ENCODE data around the gene PDE10A.
"Not testable (repeated sequence)": the region's sequence is repeated elsewhere in the genome, so short reads cannot be mapped to it uniquely, and the experiment has no call there.

The PDE10A gene

GRCh38 chr6:165487347-165487746, 175.7 kb downstream of the PDE10A start:
- Histone ChIP-seq H3K4me1 (ENCODE audit: control insufficient read depth, insufficient read depth, low read length) (no peaks in the 10 kb centered on the region), H3K9ac (ENCODE audit: low read length) (no peak overlapping the region), H3K9me3 (ENCODE audit: control insufficient read depth, low read length) (no peaks in the 10 kb centered on the region), H3K36me3 (ENCODE audit: control insufficient read depth, insufficient read depth, low read length) (no peaks in the 10 kb centered on the region), H3K27me3 (ENCODE audit: control insufficient read depth, insufficient read depth, low read length) (no peaks in the 10 kb centered on the region), H3K4me3 (ENCODE audit: low read length) (no peak overlapping the region)

GRCh38 chr6:165486183-165487137, 176.6 kb downstream of the PDE10A start:
- H3K4me3 ChIP-seq (ENCODE audit: low read length), result no peak overlapping the region

GRCh38 chr6:165484178-165484889, 178.7 kb downstream of the PDE10A start:
- H3K27me3 ChIP-seq (ENCODE audit: control insufficient read depth, insufficient read depth, low read length), result no peaks in the 10 kb centered on the region
- H3K4me1 ChIP-seq (ENCODE audit: control insufficient read depth, insufficient read depth, low read length), result no peaks in the 10 kb centered on the region
- H3K9me3 ChIP-seq (ENCODE audit: control insufficient read depth, low read length), result no peaks in the 10 kb centered on the region
- H3K4me3 ChIP-seq (ENCODE audit: low read length), result no peak overlapping the region
- H3K36me3 ChIP-seq (ENCODE audit: control insufficient read depth, insufficient read depth, low read length), result no peaks in the 10 kb centered on the region
- no peak overlapping the region for H3K9ac ChIP-seq (ENCODE audit: low read length)

More at GRCh38 chr6:165486183-165487137, 176.6 kb downstream of the PDE10A start:
- Histone ChIP-seq H3K36me3 (ENCODE audit: control insufficient read depth, insufficient read depth, low read length) (no peaks in the 10 kb centered on the region), H3K27me3 (ENCODE audit: control insufficient read depth, insufficient read depth, low read length) (no peaks in the 10 kb centered on the region), H3K9me3 (ENCODE audit: control insufficient read depth, low read length) (no peaks in the 10 kb centered on the region), H3K9ac (ENCODE audit: low read length) (no peak overlapping the region), H3K4me1 (ENCODE audit: control insufficient read depth, insufficient read depth, low read length) (no peaks in the 10 kb centered on the region)

GRCh38 chr6:165481921-165482320, 181.1 kb downstream of the PDE10A start:
- Histone ChIP-seq H3K4me1 (ENCODE audit: control insufficient read depth, insufficient read depth, low read length) (no peaks in the 10 kb centered on the region), H3K27me3 (ENCODE audit: control insufficient read depth, insufficient read depth, low read length) (no peaks in the 10 kb centered on the region), H3K9me3 (ENCODE audit: control insufficient read depth, low read length) (no peaks in the 10 kb centered on the region)

GRCh38 chr6:165480916-165481315, 182.1 kb downstream of the PDE10A start:
- H3K9ac ChIP-seq (ENCODE audit: low read length), result no peak overlapping the region
- H3K4me1 ChIP-seq (ENCODE audit: control insufficient read depth, insufficient read depth, low read length), result no peaks in the 10 kb centered on the region
- no peaks in the 10 kb centered on the region for H3K9me3 ChIP-seq (ENCODE audit: control insufficient read depth, low read length)
- H3K36me3 ChIP-seq (ENCODE audit: control insufficient read depth, insufficient read depth, low read length), result no peaks in the 10 kb centered on the region
- no peak overlapping the region for H3K4me3 ChIP-seq (ENCODE audit: low read length)
- H3K27me3 ChIP-seq (ENCODE audit: control insufficient read depth, insufficient read depth, low read length), result no peaks in the 10 kb centered on the region

More at GRCh38 chr6:165481921-165482320, 181.1 kb downstream of the PDE10A start:
- Histone ChIP-seq H3K4me3 (ENCODE audit: low read length) (no peak overlapping the region), H3K9ac (ENCODE audit: low read length) (no peak overlapping the region), H3K36me3 (ENCODE audit: control insufficient read depth, insufficient read depth, low read length) (no peaks in the 10 kb centered on the region)

DNA sequence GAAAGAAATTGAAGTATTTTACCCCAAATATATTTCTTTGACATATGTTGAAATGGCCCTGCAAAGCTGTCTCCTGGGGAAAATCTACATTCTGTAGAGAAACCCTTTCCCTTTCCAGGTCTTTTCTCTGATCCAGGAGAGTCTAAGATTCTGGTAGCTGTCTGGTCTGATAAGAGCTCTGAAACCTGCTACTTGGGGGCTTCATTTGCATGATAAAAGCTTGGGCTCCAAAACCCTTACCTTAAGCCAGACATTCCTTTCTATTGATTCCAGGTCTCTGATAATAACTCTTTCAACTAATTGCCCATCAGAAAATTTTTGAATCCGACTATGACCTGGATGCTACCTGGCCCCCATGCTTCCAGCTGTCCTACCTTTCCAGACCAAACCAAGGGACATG, 184.5 kb downstream of the PDE10A start:
- Histone ChIP-seq H3K9me3 (ENCODE audit: control insufficient read depth, low read length) (no peaks in the 10 kb centered on the region), H3K9ac (ENCODE audit: low read length) (no peak overlapping the region), H3K4me1 (ENCODE audit: control insufficient read depth, insufficient read depth, low read length) (no peaks in the 10 kb centered on the region), H3K36me3 (ENCODE audit: control insufficient read depth, insufficient read depth, low read length) (no peaks in the 10 kb centered on the region), H3K4me3 (ENCODE audit: low read length) (no peak overlapping the region), H3K27me3 (ENCODE audit: control insufficient read depth, insufficient read depth, low read length) (no peaks in the 10 kb centered on the region)

DNA sequence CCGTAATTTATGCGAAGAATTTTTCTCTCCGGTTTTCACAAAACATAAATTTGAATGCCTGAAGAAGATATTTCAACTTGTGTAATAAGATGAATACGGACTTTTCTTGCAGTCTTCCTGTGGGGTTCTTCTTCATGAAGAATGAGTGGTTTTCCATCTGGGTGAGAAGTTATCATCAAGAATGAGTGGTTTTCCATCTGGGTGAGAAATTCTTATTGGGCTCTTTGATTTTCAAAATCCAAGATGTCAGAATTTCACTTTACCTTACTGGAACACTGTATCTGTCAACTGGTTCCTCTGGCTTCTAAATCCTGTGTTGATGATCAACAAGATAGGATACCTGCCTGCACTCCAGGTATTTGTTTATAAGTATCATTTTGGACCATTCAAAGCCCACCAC, 193.6 kb downstream of the PDE10A start:
- Histone ChIP-seq H3K36me3 (ENCODE audit: control insufficient read depth, insufficient read depth, low read length) (no peaks in the 10 kb centered on the region), H3K4me3 (ENCODE audit: low read length) (no peak overlapping the region), H3K9me3 (ENCODE audit: control insufficient read depth, low read length) (no peaks in the 10 kb centered on the region), H3K27me3 (ENCODE audit: control insufficient read depth, insufficient read depth, low read length) (no peaks in the 10 kb centered on the region), H3K4me1 (ENCODE audit: control insufficient read depth, insufficient read depth, low read length) (no peaks in the 10 kb centered on the region), H3K9ac (ENCODE audit: low read length) (no peak overlapping the region)

GRCh38 chr6:165468340-165469235, 194.5 kb downstream of the PDE10A start:
- Histone ChIP-seq H3K4me3 (ENCODE audit: low read length) (no peak overlapping the region), H3K9me3 (ENCODE audit: control insufficient read depth, low read length) (no peaks in the 10 kb centered on the region), H3K4me1 (ENCODE audit: control insufficient read depth, insufficient read depth, low read length) (no peaks in the 10 kb centered on the region), H3K27me3 (ENCODE audit: control insufficient read depth, insufficient read depth, low read length) (no peaks in the 10 kb centered on the region), H3K36me3 (ENCODE audit: control insufficient read depth, insufficient read depth, low read length) (no peaks in the 10 kb centered on the region), H3K9ac (ENCODE audit: low read length) (no peak overlapping the region)

- not testable (repeated sequence) for H3K4me3 ChIP-seq (ENCODE audit: low read length); H3K36me3 ChIP-seq (ENCODE audit: control insufficient read depth, insufficient read depth, low read length); H3K9ac ChIP-seq (ENCODE audit: low read length); H3K27me3 ChIP-seq (ENCODE audit: control insufficient read depth, insufficient read depth, low read length); H3K9me3 ChIP-seq (ENCODE audit: control insufficient read depth, low read length); H3K4me1 ChIP-seq (ENCODE audit: control insufficient read depth, insufficient read depth, low read length)
These were observed 199.5 kb downstream of the PDE10A start for GRCh38 chr6:165463499-165463898.

GRCh38 chr6:165459605-165460301, 203.3 kb downstream of the PDE10A start:
- H3K4me1 ChIP-seq (ENCODE audit: control insufficient read depth, insufficient read depth, low read length); H3K9ac ChIP-seq (ENCODE audit: low read length); H3K4me3 ChIP-seq (ENCODE audit: low read length); H3K9me3 ChIP-seq (ENCODE audit: control insufficient read depth, low read length); H3K27me3 ChIP-seq (ENCODE audit: control insufficient read depth, insufficient read depth, low read length); H3K36me3 ChIP-seq (ENCODE audit: control insufficient read depth, insufficient read depth, low read length): not testable (repeated sequence)

- H3K9ac ChIP-seq (ENCODE audit: low read length), result no peak overlapping the region
- H3K4me1 ChIP-seq (ENCODE audit: control insufficient read depth, insufficient read depth, low read length), result no peaks in the 10 kb centered on the region
- H3K36me3 ChIP-seq (ENCODE audit: control insufficient read depth, insufficient read depth, low read length), result no peaks in the 10 kb centered on the region
- no peaks in the 10 kb centered on the region for H3K9me3 ChIP-seq (ENCODE audit: control insufficient read depth, low read length)
- H3K27me3 ChIP-seq (ENCODE audit: control insufficient read depth, insufficient read depth, low read length), result no peaks in the 10 kb centered on the region
- H3K4me3 ChIP-seq (ENCODE audit: low read length), result no peak overlapping the region
These were observed 204.9 kb downstream of the PDE10A start for GRCh38 chr6:165458134-165458533.

Measured in mucosa of stomach (tissue), 1 donor.